Uterus (tissue), 4 donors: Measurements from ENCODE around the gene SLCO2A1. TPM values are rescaled to one million over a fixed set of nuclear protein-coding genes. Genes with fewer than 3 reads are reported as not detected.

ENCODE experiments used
- DNase-seq, 2 donors: peaks; one replicate each; pipeline ENCODE4 v3.0.0-alpha.2; 2019 to 2020
- H3K27ac ChIP-seq, 2 donors: fragments of 200-600 bp; sonication (generic); 1 replicate in 1 of 2; 2 replicates in 1 of 2; pipeline ENCODE4 v1.5.1; 2016 to 2018
- H3K27me3 ChIP-seq, 2 donors: fragments of 200-600 bp; sonication (generic); one replicate each; pipeline ENCODE4 v1.5.1; 2018 to 2019; ENCODE audit warnings: control low read depth in 1 of 2
- H3K36me3 ChIP-seq, 2 donors: fragments of 200-600 bp; sonication (generic); one replicate each; pipeline ENCODE4 v1.5.1; 2019; ENCODE audit warnings: control low read depth in 1 of 2
- H3K4me1 ChIP-seq, 2 donors: fragments of 200-600 bp; sonication (generic); one replicate each; pipeline ENCODE4 v1.5.1; 2018 to 2019; ENCODE audit warnings: control low read depth in 1 of 2
- H3K4me3 ChIP-seq, 2 donors: fragments of 200-600 bp; sonication (generic); 1 replicate in 1 of 2; 2 replicates in 1 of 2; pipeline ENCODE4 v1.5.1; 2018 to 2019; ENCODE audit warnings: mild to moderate bottlenecking in 1 of 2
- H3K9me3 ChIP-seq, 2 donors: fragments of 200-600 bp; sonication (generic); one replicate each; pipeline ENCODE4 v1.5.1; 2019; ENCODE audit warnings: control low read depth in 1 of 2
- CTCF ChIP-seq, 4 experiments: fragments of 200-600 bp in 2 of 4; fragments of 450-650 bp in 2 of 4; sonication (generic) in 2 of 4; IDR thresholded peaks; one replicate each; pipeline ENCODE4 v1.5.1; 2016 to 2019; ENCODE audit warnings: antibody characterized with exemption in 4 of 4, mild to moderate bottlenecking in 2 of 4, moderate library complexity in 1 of 4
- POLR2A ChIP-seq, 2 donors: fragments of 450-650 bp; IDR thresholded peaks; one replicate each; pipeline ENCODE4 v1.6.1; 2016; ENCODE audit warnings: antibody characterized with exemption in 2 of 2, mild to moderate bottlenecking in 1 of 2, moderate library complexity in 1 of 2
- intact Hi-C: fragments of 100-400 bp; cut with DNase I; formaldehyde crosslinking; loops from one replicate; pipeline ENCODE4 v1.15.1; 2023; ENCODE audit warnings: low total_unique reads
- total RNA-seq, 4 donors: library from RNA; depleted of rRNA in 3 of 4; stranded (reverse); fragments of >200 nt in 3 of 4; gene quantifications; one replicate each; pipeline versions ENCODE4 v1.1.0 to v1.2.4, GENCODE V29; 2014 to 2023
- donor health status: DM: yes; HTN: yes; CAD: no.

SLCO2A1 gene
- total RNA-seq, 4 donors from 2014 or later: 3.0 to 168 (median 79.6) TPM

DNA sequence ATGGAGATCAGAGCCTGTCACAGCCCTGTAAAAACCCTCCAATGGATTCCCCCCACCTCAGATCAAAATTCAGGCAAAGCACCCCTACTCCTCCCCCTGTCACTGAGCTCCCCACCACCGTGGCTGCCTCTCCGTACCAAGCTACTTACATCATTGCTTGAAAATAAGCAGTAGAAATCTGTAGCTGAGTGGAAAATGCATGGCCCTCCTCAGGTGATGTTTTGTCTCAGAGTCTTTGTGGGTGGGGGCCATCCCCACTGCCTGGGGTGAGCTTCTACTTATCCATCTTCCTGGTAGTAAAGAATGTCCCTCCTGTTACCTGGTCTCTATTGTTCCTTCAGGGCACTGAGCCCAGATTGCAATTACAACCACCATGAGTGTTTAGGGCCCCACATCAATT is 34.5 kb downstream of the SLCO2A1 start:
- no peak for DNase-seq
- H3K27me3 ChIP-seq: no peaks in the 10 kb centered on the region
- no peaks in the 10 kb centered on the region for H3K36me3 ChIP-seq
- no peak for TF ChIP-seq POLR2A (IDR thresholded peaks at IDR 0.05)
- no peak for TF ChIP-seq CTCF (IDR thresholded peaks at IDR 0.05)
- H3K9me3 ChIP-seq: no peaks in the 10 kb centered on the region
- H3K4me1 ChIP-seq: no peaks in the 10 kb centered on the region
- H3K4me3 ChIP-seq: no peak overlapping the region
- intact Hi-C loops: no loop called here
- H3K27ac ChIP-seq: no peak overlapping the region

- intact Hi-C loops: no loop called here
- no peaks in the 10 kb centered on the region for H3K36me3 ChIP-seq
- no peak overlapping the region for H3K4me3 ChIP-seq
- no peaks in the 10 kb centered on the region for H3K27me3 ChIP-seq
- no peaks in the 10 kb centered on the region for H3K9me3 ChIP-seq
- H3K4me1 ChIP-seq: no peaks in the 10 kb centered on the region
- no peak for TF ChIP-seq CTCF (IDR thresholded peaks at IDR 0.05)
- TF ChIP-seq POLR2A (IDR thresholded peaks at IDR 0.05): no peak
- DNase-seq: no peak
- no peak overlapping the region for H3K27ac ChIP-seq
Observed at GRCh38 chr3:133994166-133994890, 35.4 kb downstream of the SLCO2A1 start.

GRCh38 chr3:133992951-133993620 is 36.6 kb downstream of the SLCO2A1 start:
- no peaks in the 10 kb centered on the region for H3K9me3 ChIP-seq
- TF ChIP-seq POLR2A (IDR thresholded peaks at IDR 0.05) (no peak), CTCF (IDR thresholded peaks at IDR 0.05) (no peak)
- H3K36me3 ChIP-seq: no peaks in the 10 kb centered on the region
- no peaks in the 10 kb centered on the region for H3K4me1 ChIP-seq
- intact Hi-C loops: no loop called here
- no peaks in the 10 kb centered on the region for H3K27me3 ChIP-seq
- no peak overlapping the region for H3K4me3 ChIP-seq
- H3K27ac ChIP-seq: peak overlapping the region; percentile 18 to 52
- DNase-seq: no peak

DNA sequence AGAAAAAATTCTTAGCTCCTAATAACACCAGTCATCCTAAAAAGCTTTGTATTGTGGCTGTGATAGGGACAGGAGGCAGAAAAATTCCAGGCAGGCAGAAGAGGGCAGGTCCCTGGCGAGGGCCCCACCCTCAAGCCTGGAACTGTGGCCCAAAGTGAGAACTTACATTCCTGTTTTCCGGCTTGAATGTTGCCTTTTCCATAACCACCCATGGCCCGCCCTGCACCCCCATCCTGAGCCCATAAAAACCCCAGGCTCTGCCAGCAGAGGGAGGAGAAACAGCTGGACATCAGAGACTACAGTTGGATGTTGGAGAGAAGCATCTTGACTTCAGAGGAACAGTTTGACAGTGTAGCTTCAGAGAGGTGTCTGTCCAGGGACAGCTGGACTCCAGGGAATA is 37.3 kb downstream of the SLCO2A1 start:
- no peak for DNase-seq
- Histone ChIP-seq H3K36me3 (no peaks in the 10 kb centered on the region), H3K27ac (peak overlapping the region; percentile 18 to 52), H3K4me1 (no peaks in the 10 kb centered on the region), H3K27me3 (no peaks in the 10 kb centered on the region), H3K4me3 (no peak overlapping the region), H3K9me3 (no peaks in the 10 kb centered on the region)
- no peak for TF ChIP-seq CTCF (IDR thresholded peaks at IDR 0.05)
- no peak for TF ChIP-seq POLR2A (IDR thresholded peaks at IDR 0.05)
- intact Hi-C loops: no loop called here

GRCh38 chr3:133991637-133992036 is 38.1 kb downstream of the SLCO2A1 start:
- TF ChIP-seq POLR2A (IDR thresholded peaks at IDR 0.05) (no peak), CTCF (IDR thresholded peaks at IDR 0.05) (no peak)
- no peaks in the 10 kb centered on the region for H3K4me1 ChIP-seq
- intact Hi-C loops: no loop called here
- H3K9me3 ChIP-seq: no peaks in the 10 kb centered on the region
- H3K27me3 ChIP-seq: no peaks in the 10 kb centered on the region
- H3K36me3 ChIP-seq: no peaks in the 10 kb centered on the region
- no peak overlapping the region for H3K4me3 ChIP-seq
- no peak for DNase-seq
- peak overlapping the region; percentile 29 to 52 for H3K27ac ChIP-seq
